Thyroid gland (tissue), 4 donors: ENCODE results near the gene MGAT1.

Source experiments
- POLR2A ChIP-seq, 2 donors: fragments of 450-650 bp; IDR thresholded peaks; one replicate each; pipeline ENCODE4 v1.6.1; 2017; ENCODE audit warnings: antibody characterized with exemption in 2 of 2, mild to moderate bottlenecking in 2 of 2, moderate library complexity in 1 of 2
- TF ChIP-seq, protein P1 (sequence below), 6 experiments: fragments of 200-600 bp in 3 of 6; fragments of 450-650 bp in 3 of 6; sonication (generic) in 3 of 6; IDR thresholded peaks; one replicate each; pipeline ENCODE4 v1.5.1; 2016 to 2019; ENCODE audit warnings: antibody characterized with exemption in 6 of 6, mild to moderate bottlenecking in 2 of 6, inconsistent platforms in 1 of 6, moderate library complexity in 1 of 6

DNA sequence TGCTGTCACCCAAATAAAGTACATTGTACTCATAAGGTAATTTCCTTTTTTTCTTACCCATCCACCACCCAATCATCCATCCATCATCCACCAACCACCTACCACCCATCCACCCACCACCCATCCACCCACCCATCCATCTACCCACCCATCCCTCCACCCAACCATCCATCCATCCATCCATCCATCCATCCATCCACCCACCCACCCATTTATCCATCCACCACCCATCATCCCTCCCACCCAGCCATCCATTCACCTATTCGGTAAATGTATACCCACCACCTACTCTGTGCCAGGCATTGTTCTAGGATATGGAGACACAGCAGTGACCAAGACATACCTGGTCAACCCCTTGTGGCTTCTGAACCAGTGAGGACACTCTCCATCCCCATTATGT is 25.1 kb downstream of the MGAT1 start:
- TF ChIP-seq, protein P1, sequence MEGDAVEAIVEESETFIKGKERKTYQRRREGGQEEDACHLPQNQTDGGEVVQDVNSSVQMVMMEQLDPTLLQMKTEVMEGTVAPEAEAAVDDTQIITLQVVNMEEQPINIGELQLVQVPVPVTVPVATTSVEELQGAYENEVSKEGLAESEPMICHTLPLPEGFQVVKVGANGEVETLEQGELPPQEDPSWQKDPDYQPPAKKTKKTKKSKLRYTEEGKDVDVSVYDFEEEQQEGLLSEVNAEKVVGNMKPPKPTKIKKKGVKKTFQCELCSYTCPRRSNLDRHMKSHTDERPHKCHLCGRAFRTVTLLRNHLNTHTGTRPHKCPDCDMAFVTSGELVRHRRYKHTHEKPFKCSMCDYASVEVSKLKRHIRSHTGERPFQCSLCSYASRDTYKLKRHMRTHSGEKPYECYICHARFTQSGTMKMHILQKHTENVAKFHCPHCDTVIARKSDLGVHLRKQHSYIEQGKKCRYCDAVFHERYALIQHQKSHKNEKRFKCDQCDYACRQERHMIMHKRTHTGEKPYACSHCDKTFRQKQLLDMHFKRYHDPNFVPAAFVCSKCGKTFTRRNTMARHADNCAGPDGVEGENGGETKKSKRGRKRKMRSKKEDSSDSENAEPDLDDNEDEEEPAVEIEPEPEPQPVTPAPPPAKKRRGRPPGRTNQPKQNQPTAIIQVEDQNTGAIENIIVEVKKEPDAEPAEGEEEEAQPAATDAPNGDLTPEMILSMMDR (IDR thresholded peaks at IDR 0.05), result no peak
- TF ChIP-seq POLR2A (IDR thresholded peaks at IDR 0.05), result no peak
